Skin of body (tissue), 3 donors: ENCODE results near the gene BACE1-AS. TPM values are rescaled to one million over a fixed set of nuclear protein-coding genes. Genes with fewer than 3 reads are reported as not detected.
"Not testable (repeated sequence)": the region's sequence is repeated elsewhere in the genome, so short reads cannot be mapped to it uniquely, and the experiment has no call there.

Experiments
- DNase-seq: peaks from one replicate; lab custom pipeline; 2025; lab: John Stamatoyannopoulos, UW
- small RNA-seq: library from RNA; depleted of rRNA; stranded (forward); fragments of <200 nt; gene quantifications from one replicate; pipeline ENCODE3, GENCODE V24; 2014; ENCODE audit warnings: low replicate concordance
- total RNA-seq: library from RNA; depleted of rRNA; stranded (reverse); fragments of >200 nt; gene quantifications from one replicate; pipeline ENCODE4 v1.2.3, GENCODE V29; 2014

Gene BACE1-AS
- total RNA-seq, 1 donor from 2014 or later, result 4.0 TPM

DNA sequence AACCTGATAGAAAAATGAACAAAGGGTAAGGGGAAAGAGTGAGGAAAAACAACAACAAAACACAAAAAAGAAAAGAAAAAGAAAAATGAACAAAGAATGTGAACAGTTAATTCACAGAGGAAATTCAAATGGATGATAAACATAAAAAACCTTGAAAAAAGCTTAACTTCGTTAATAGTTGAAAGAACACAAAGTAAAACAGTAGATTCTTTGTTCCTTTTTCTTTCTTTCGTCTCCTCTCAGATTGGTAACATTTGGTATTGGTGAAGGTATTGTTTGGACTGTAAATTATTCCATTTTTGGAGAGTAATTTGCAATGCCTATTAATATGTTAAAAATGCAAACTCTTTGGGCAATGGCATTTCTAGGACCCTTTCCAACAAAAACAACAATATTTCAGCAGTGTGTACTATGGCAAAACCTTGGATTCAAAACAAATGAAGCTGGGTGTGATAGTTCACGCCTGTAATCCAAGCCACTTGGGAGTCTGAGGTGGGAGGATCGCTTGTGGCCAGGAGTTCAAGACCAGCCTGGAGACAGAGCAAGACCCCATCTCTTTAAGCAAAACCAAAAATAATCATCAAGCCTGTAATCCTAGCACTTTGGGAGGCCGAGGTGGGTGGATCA, 28.2 kb downstream of the BACE1-AS start:
- DNase-seq, result no peak

GRCh38 chr11:117327255-117327566, 36.1 kb downstream of the BACE1-AS start:
- DNase-seq, result not testable (repeated sequence)

- peak; percentile 97 for DNase-seq
Measured at GRCh38 chr11:117327567-117328374, 36.6 kb downstream of the BACE1-AS start, which contains the start of gene CEP164. TSS of gene CEP164 (plus strand) at chr11:117327854. CDS start at chr11:117338587, 10,733 bp downstream.

DNA sequence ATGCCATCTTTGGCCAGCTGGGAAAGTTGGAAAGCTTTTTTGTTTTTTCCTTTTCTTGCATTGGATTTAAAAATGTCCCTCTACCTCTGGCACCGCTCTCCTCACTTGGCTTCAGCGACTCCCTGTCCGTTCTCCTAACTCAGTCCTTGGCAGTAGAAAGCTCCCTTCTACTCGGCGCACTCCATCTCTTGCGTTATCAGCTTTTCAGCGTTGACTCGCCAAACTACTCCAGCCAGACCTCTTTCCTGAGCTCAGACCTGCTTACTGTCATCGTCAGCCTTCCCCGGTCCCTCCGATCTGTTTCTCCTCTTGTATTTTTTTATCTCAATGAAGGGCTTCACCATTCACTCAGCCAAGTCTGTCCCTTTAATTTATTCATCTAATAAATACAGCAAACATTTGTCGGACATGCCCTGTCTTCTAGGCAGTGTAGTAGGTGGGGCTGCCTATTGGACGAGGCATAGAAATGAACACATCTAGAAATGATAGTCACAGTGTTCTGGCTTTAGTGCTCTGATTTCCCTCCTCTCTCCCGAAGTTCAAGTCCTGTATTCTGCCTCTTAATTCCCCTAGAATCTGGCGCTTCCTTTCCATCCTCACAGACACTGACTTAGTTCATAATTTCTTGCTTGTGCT, 37.3 kb downstream of the BACE1-AS start:
- peak; percentile 55 for DNase-seq

- no peak for DNase-seq
Measured at GRCh38 chr11:117332843-117333242, 41.7 kb downstream of the BACE1-AS start.

- no peak for DNase-seq
Measured at GRCh38 chr11:117333917-117334316, 42.8 kb downstream of the BACE1-AS start.

DNA sequence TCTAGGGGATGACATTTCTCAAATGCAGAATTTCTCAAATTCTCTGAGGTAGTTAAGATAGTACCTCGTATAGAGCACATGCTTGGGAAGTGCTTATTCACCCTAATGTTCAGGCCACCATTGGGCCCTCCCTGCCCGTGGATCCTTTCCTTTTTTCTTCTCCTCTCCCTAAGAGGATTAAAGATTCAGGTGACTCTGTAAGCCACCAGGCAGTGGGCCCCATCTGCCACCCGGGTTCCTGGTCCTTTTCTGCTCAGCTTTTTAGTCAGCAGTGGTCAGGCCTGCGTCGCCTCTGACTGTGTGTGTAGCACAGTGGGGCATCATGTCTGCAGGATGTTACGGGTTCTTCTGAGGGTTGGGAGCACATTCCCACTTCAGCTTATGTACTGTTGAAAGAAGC, 43.8 kb downstream of the BACE1-AS start:
- DNase-seq, result no peak

DNA sequence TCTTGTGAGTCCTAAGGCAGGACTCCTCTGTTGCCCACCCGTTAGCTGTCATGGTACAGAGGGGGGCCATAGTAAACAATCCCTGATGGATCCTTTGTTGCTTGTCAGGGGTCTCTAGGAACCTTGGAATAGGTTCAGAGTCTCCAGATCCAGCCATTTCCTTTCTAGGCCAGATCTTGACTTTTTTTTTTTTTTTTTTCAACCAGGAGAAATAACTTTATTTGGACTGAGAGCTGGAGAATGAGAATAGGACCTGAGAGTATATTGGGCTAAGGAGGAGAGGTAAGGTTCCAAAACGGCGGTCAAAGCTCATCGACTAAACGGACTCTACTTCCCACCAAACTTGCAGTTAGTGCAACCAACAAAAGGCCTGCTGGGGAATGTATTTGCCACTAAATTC, 44.3 kb downstream of the BACE1-AS start:
- DNase-seq, result no peak

- DNase-seq, result no peak
Measured at GRCh38 chr11:117337076-117337475, 45.9 kb downstream of the BACE1-AS start.

Small RNA genes lying within 50 kb of the gene (small RNA-seq; reads per million reads assigned to genes)
- not detected for gene RF00564

Other genes starting within 250 kb of the BACE1-AS start
- gene SIK3, start 192.9 kb upstream of the BACE1-AS start, total RNA-seq, result 28.9 TPM
- 85.9 TPM for gene PAFAH1B2, start 147.1 kb upstream of the BACE1-AS start, total RNA-seq
- gene SIDT2, start 112.6 kb upstream of the BACE1-AS start, total RNA-seq, result 20.8 TPM
- gene TAGLN, start 92.0 kb upstream of the BACE1-AS start, total RNA-seq, result 84.3 TPM
- gene PCSK7, start 59.3 kb upstream of the BACE1-AS start, total RNA-seq, result 28.7 TPM
- 12.0 TPM for gene RNF214, start 58.7 kb upstream of the BACE1-AS start, total RNA-seq
- 13.7 TPM for gene BACE1, start 24.9 kb downstream of the BACE1-AS start, total RNA-seq
- gene CEP164, start 36.5 kb downstream of the BACE1-AS start, total RNA-seq, result 19.9 TPM